OCI-LY7 (cell line): Measurements from ENCODE around the gene PFKP. TPM values are rescaled to one million over a fixed set of nuclear protein-coding genes. Genes with fewer than 3 reads are reported as not detected.

Experiments
- BruUV-seq: library from RNA; stranded (reverse); fragments of 400-500 nt; replicated peaks from 2 replicates; lab custom pipeline; 2021; lab: Mats Ljungman, UMichigan
- CTCF ChIA-PET: fragments of 300-600 bp; sonication (Branson Sonifier 250); formaldehyde crosslinking; loops from one replicate; lab custom pipeline; 2022; ENCODE audit warnings: antibody characterized with exemption; ENCODE audit not compliant: unreplicated experiment; lab: Charles Lee
- POLR2A ChIA-PET: fragments of 300-600 bp; sonication (Branson Sonifier 250); formaldehyde crosslinking; loops from one replicate; lab custom pipeline; 2022; ENCODE audit warnings: antibody characterized with exemption; lab: Charles Lee
- DNase-seq: peaks from one replicate; pipeline ENCODE4 v3.0.0-alpha.2; 2015; ENCODE audit warnings: low spot score
- H2AFZ ChIP-seq: fragments of 200-600 bp; sonication (generic), shearing (Covaris generic); 2 replicates; pipeline ENCODE4 v1.6.1; 2014; ENCODE audit warnings: mild to moderate bottlenecking, antibody characterized with exemption, low read length, moderate library complexity
- H3K27ac ChIP-seq: fragments of 200-600 bp; sonication (generic); 2 replicates; pipeline ENCODE4 v1.5.1; 2014; ENCODE audit warnings: mixed run types, low read depth, mild to moderate bottlenecking, moderate library complexity, low read length, inconsistent platforms; ENCODE audit not compliant: poor library complexity, severe bottlenecking
- H3K36me3 ChIP-seq: fragments of 200-600 bp; sonication (generic); 2 replicates; pipeline ENCODE4 v1.6.1; 2014; ENCODE audit warnings: mild to moderate bottlenecking, antibody characterized with exemption, low read length, moderate library complexity, mixed read lengths; ENCODE audit not compliant: insufficient read depth
- H3K4me1 ChIP-seq: fragments of 200-600 bp; sonication (generic); 2 replicates; pipeline ENCODE4 v1.5.1; 2014; ENCODE audit warnings: mild to moderate bottlenecking, low read length; ENCODE audit not compliant: insufficient read depth, poor library complexity, severe bottlenecking
- H3K4me2 ChIP-seq: fragments of 200-600 bp; sonication (generic); 2 replicates; pipeline ENCODE4 v1.6.1; 2014; ENCODE audit warnings: mild to moderate bottlenecking, low read length
- H3K4me3 ChIP-seq: fragments of 200-600 bp; sonication (generic); 2 replicates; pipeline ENCODE4 v1.5.1; 2014; ENCODE audit warnings: mild to moderate bottlenecking, low read depth, low read length; ENCODE audit not compliant: poor library complexity, severe bottlenecking
- H3K79me2 ChIP-seq: fragments of 200-600 bp; sonication (generic); 2 replicates; pipeline ENCODE4 v1.6.1; 2016; ENCODE audit warnings: low read depth, mild to moderate bottlenecking, low read length, moderate library complexity, mixed read lengths; ENCODE audit not compliant: insufficient read depth
- H3K9me2 ChIP-seq: fragments of 200-600 bp; sonication (generic); 2 replicates; pipeline ENCODE4 v1.6.1; 2016; ENCODE audit warnings: mild to moderate bottlenecking, low read length, mixed read lengths; ENCODE audit not compliant: insufficient read depth
- H3K9me3 ChIP-seq: fragments of 200-600 bp; sonication (generic); 2 replicates; pipeline ENCODE4 v1.6.1; 2014; ENCODE audit warnings: mild to moderate bottlenecking, mixed run types, low read length, mixed read lengths
- H4K20me1 ChIP-seq: fragments of 200-600 bp; sonication (generic); 2 replicates; pipeline ENCODE4 v1.6.1; 2014; ENCODE audit warnings: mild to moderate bottlenecking, antibody characterized with exemption, low read length, moderate library complexity, mixed read lengths; ENCODE audit not compliant: insufficient read depth
- CTCF ChIP-seq: fragments of 200-600 bp; sonication (generic); conservative IDR thresholded peaks from 2 replicates; pipeline ENCODE4 v1.5.1; 2014; ENCODE audit warnings: mild to moderate bottlenecking, antibody characterized with exemption, low read length, moderate library complexity, mixed read lengths
- EZH2phosphoT487 ChIP-seq: fragments of 200-600 bp; sonication (generic); IDR thresholded peaks from 2 replicates; pipeline ENCODE4 v1.6.1; 2018; ENCODE audit warnings: low read depth, borderline replicate concordance, mild to moderate bottlenecking, mixed run types, antibody characterized with exemption, low read length, moderate library complexity, mixed read lengths
- intact Hi-C: fragments of 100-400 bp; cut with micrococcal nuclease; formaldehyde crosslinking; loops from one replicate; pipeline ENCODE4 v1.10.0; 2022; ENCODE audit not compliant: unreplicated experiment
- total RNA-seq, 2 experiments: library from RNA; depleted of rRNA in 1 of 2; stranded (reverse); fragments of >200 nt in 1 of 2; shearing (Covaris generic) in 1 of 2; gene quantifications; 2 replicates each; pipeline ENCODE4 v1.2.3, GENCODE V29; 2014 to 2022

The PFKP gene
- total RNA-seq, 2 experiments from 2014 or later = 85.4 to 154 TPM

- Histone ChIP-seq H4K20me1 (peaks cover 18% of the 10 kb centered on the region; the same call in 1 of the 2 replicates), H3K4me3 (no peak overlapping the region), H3K4me2 (no peak overlapping the region), H3K9me2 (no peaks in the 10 kb centered on the region), H3K79me2 (peaks cover 81% of the 10 kb centered on the region), H3K27ac (no peak overlapping the region), H3K4me1 (no peaks in the 10 kb centered on the region), H2AFZ (no peak overlapping the region), H3K36me3 (peaks cover 92% of the 10 kb centered on the region), H3K9me3 (no peaks in the 10 kb centered on the region)
- CTCF ChIA-PET = interaction anchor here (0.5 kb wide), 1 partner anchor 133 kb away, joined by 3 read pairs; no protein-coding TSS in a partner anchor
- TF ChIP-seq CTCF (no peak), EZH2phosphoT487 (no peak)
- intact Hi-C loops = no loop called here
- no TSS peak for BruUV-seq
- DNase-seq = no peak
- POLR2A ChIA-PET = interaction anchor here (0.6 to 1.0 kb wide), 2 partner anchors 14 to 626 kb away, joined by 3 read pairs; no protein-coding TSS in a partner anchor
These were observed 27.3 kb downstream of the PFKP start for GRCh38 chr10:3094609-3095036.

DNA sequence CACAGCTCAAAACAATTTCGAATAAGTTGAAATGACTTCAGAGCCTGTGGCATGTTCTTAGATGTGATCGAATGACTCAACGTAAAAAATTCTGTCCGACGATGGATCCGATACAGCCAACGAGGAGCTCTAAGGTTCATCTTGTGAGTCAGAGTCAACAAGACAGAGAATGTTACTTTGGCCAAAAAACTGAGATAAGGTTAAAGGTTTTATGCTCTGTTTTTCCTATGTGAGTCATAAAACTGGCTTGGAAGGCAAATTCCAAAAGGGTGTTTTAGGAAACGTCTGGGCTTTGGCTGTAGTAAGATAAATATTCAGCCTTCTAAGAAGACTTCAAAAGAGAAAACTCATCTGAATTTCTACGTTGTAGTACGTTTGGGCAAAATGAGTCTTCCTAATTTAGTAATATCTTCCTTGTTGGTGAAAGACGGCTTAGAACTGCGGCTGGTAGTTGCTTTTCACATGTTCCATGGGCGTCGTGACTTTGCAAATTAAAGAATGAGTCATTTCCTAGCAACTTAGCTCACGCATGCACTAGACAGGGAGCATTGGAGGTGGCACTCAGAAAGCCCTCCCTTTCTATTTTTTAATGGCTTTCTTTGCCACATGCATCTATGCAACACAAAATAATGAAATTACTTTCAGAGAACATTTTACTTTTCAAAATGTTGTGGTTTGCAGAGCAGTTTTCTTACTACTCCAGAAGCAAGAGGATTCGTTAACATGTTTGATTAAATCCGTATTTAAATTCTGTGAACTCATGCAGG is 28.2 kb downstream of the PFKP start:
- no peak overlapping the region for H3K27ac ChIP-seq
- no peaks in the 10 kb centered on the region for H3K9me2 ChIP-seq
- no TSS peak for BruUV-seq
- DNase-seq = no peak
- intact Hi-C loops = no loop called here
- CTCF ChIA-PET = no interaction called here
- H4K20me1 ChIP-seq = peaks cover 18% of the 10 kb centered on the region; the same call in 1 of the 2 replicates
- POLR2A ChIA-PET = interaction anchor here (0.6 to 1.0 kb wide), 3 partner anchors 13 to 627 kb away, joined by 3 read pairs; no protein-coding TSS in a partner anchor
- no peak overlapping the region for H3K4me3 ChIP-seq
- H3K79me2 ChIP-seq = peaks cover 72% of the 10 kb centered on the region
- H2AFZ ChIP-seq = no peak overlapping the region
- peaks cover 92% of the 10 kb centered on the region for H3K36me3 ChIP-seq
- TF ChIP-seq CTCF (no peak), EZH2phosphoT487 (no peak)
- no peak overlapping the region for H3K4me2 ChIP-seq
- H3K9me3 ChIP-seq = no peaks in the 10 kb centered on the region
- H3K4me1 ChIP-seq = no peaks in the 10 kb centered on the region

DNA sequence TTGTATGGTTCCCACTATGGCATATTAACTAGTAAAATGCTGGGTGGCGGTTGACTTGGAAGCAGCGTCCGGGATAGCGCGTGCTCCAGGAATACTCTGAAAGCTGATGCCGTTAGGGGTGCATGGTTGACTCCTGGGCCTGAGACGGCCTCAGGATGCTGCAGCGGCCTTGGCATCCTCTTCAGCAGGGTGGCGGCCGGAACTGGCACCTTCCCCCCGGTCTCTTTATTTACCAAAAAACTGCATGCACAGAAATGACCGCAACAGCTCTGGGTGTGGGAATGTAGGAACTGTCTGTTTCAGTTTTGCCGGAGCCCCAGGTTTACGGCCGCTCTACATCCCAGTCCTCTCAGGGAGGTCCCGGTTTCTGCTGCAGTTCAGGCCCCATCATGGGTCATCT is 28.8 kb downstream of the PFKP start:
- H3K27ac ChIP-seq = no peak overlapping the region
- H3K36me3 ChIP-seq = peaks cover 92% of the 10 kb centered on the region
- ChIA-PET POLR2A (interaction anchor here (1.0 kb wide), 1 partner anchor 12 kb away, joined by 3 read pairs; no protein-coding TSS in a partner anchor), CTCF (no interaction called here)
- TF ChIP-seq CTCF (no peak), EZH2phosphoT487 (no peak)
- no peak overlapping the region for H3K4me3 ChIP-seq
- no peak overlapping the region for H3K4me2 ChIP-seq
- H3K79me2 ChIP-seq = peaks cover 66% of the 10 kb centered on the region
- intact Hi-C loops = no loop called here
- no peak overlapping the region for H2AFZ ChIP-seq
- BruUV-seq = no TSS peak
- H3K4me1 ChIP-seq = no peaks in the 10 kb centered on the region
- DNase-seq = no peak
- no peaks in the 10 kb centered on the region for H3K9me2 ChIP-seq
- no peaks in the 10 kb centered on the region for H3K9me3 ChIP-seq
- H4K20me1 ChIP-seq = peaks cover 15% of the 10 kb centered on the region; the same call in 1 of the 2 replicates
